Nephron progenitor cell (in vitro differentiated cells): ENCODE data around the gene DMRTB1.

Experiments
- DNase-seq: peaks from one replicate; pipeline ENCODE4 v3.0.0; 2021
- H3K27ac Mint-ChIP-seq: 2 replicates; pipeline ENCODE4 v1.8.0; 2021; ENCODE audit warnings: mild to moderate bottlenecking, moderate library complexity, mixed read lengths
- H3K27me3 Mint-ChIP-seq: 2 replicates; pipeline ENCODE4 v1.8.0; 2021; ENCODE audit warnings: mild to moderate bottlenecking, low read depth, mixed read lengths; ENCODE audit not compliant: poor library complexity
- H3K36me3 Mint-ChIP-seq: 2 replicates; pipeline ENCODE4 v1.8.0; 2021; ENCODE audit warnings: low read depth, mixed read lengths
- H3K4me1 Mint-ChIP-seq: 2 replicates; pipeline ENCODE4 v1.8.0; 2021; ENCODE audit warnings: mixed read lengths
- H3K4me3 Mint-ChIP-seq: 2 replicates; pipeline ENCODE4 v1.8.0; 2021; ENCODE audit warnings: mild to moderate bottlenecking, moderate library complexity, mixed read lengths
- H3K9me3 Mint-ChIP-seq: 2 replicates; pipeline ENCODE4 v1.8.0; 2021; ENCODE audit warnings: mild to moderate bottlenecking, moderate library complexity, mixed read lengths
- CTCF ChIP-seq: fragments of 200-600 bp; sonication (generic); IDR thresholded peaks from 2 replicates; pipeline ENCODE4 v1.5.0; 2021; ENCODE audit warnings: antibody characterized with exemption

DMRTB1 gene

GRCh38 chr1:53476579-53476978, 17.4 kb downstream of the DMRTB1 start:
- H3K9me3 Mint-ChIP-seq: no peaks in the 10 kb centered on the region
- H3K27ac Mint-ChIP-seq: no peak overlapping the region
- no peak for DNase-seq
- peaks cover 15% of the 10 kb centered on the region for H3K4me1 Mint-ChIP-seq
- no peak for TF ChIP-seq CTCF
- H3K27me3 Mint-ChIP-seq: peaks cover 20% of the 10 kb centered on the region
- H3K36me3 Mint-ChIP-seq: no peaks in the 10 kb centered on the region
- H3K4me3 Mint-ChIP-seq: no peak overlapping the region

- TF ChIP-seq CTCF: no peak
- H3K36me3 Mint-ChIP-seq: no peaks in the 10 kb centered on the region
- DNase-seq: no peak
- no peak overlapping the region for H3K27ac Mint-ChIP-seq
- peaks cover 22% of the 10 kb centered on the region for H3K27me3 Mint-ChIP-seq
- no peak overlapping the region for H3K4me3 Mint-ChIP-seq
- peaks cover 24% of the 10 kb centered on the region for H3K4me1 Mint-ChIP-seq
- H3K9me3 Mint-ChIP-seq: no peaks in the 10 kb centered on the region
These were observed 18.7 kb downstream of the DMRTB1 start for GRCh38 chr1:53477651-53478501.

- Mint-ChIP-seq H3K36me3 (no peaks in the 10 kb centered on the region), H3K27ac (no peak overlapping the region), H3K4me3 (no peak overlapping the region), H3K9me3 (no peaks in the 10 kb centered on the region), H3K4me1 (peaks cover 24% of the 10 kb centered on the region), H3K27me3 (peaks cover 22% of the 10 kb centered on the region)
- DNase-seq: no peak
- TF ChIP-seq CTCF: no peak
These were observed 19.3 kb downstream of the DMRTB1 start for GRCh38 chr1:53478502-53478818.

GRCh38 chr1:53480678-53481077, 21.5 kb downstream of the DMRTB1 start:
- Mint-ChIP-seq H3K27ac (no peak overlapping the region), H3K4me3 (no peak overlapping the region), H3K27me3 (peaks cover 18% of the 10 kb centered on the region), H3K9me3 (no peaks in the 10 kb centered on the region), H3K36me3 (no peaks in the 10 kb centered on the region), H3K4me1 (peaks cover 16% of the 10 kb centered on the region)
- TF ChIP-seq CTCF: no peak
- DNase-seq: no peak

GRCh38 chr1:53481456-53481855, 22.3 kb downstream of the DMRTB1 start:
- Mint-ChIP-seq H3K9me3 (no peaks in the 10 kb centered on the region), H3K4me3 (no peak overlapping the region), H3K27ac (no peak overlapping the region), H3K27me3 (peaks cover 15% of the 10 kb centered on the region), H3K4me1 (peaks cover 12% of the 10 kb centered on the region), H3K36me3 (no peaks in the 10 kb centered on the region)
- no peak for DNase-seq
- TF ChIP-seq CTCF: no peak

GRCh38 chr1:53482441-53483153, 23.4 kb downstream of the DMRTB1 start:
- peaks cover 15% of the 10 kb centered on the region for H3K4me1 Mint-ChIP-seq
- no peak overlapping the region for H3K4me3 Mint-ChIP-seq
- H3K9me3 Mint-ChIP-seq: no peaks in the 10 kb centered on the region
- no peak overlapping the region for H3K27ac Mint-ChIP-seq
- H3K27me3 Mint-ChIP-seq: peaks cover 15% of the 10 kb centered on the region
- no peak for DNase-seq
- no peak for TF ChIP-seq CTCF
- H3K36me3 Mint-ChIP-seq: no peaks in the 10 kb centered on the region
